NCI-H2029 (cell line): ENCODE measurements around the gene GPANK1.
A peak's percentile ranks its signal among the peaks of the same experiment; 100 is the strongest.
"Not testable (repeated sequence)": the region's sequence is repeated elsewhere in the genome, so short reads cannot be mapped to it uniquely, and the experiment has no call there.

ENCODE experiments used
- DNase-seq: peaks from one replicate; lab custom pipeline; 2025; lab: John Stamatoyannopoulos, UW

GPANK1 gene

DNA sequence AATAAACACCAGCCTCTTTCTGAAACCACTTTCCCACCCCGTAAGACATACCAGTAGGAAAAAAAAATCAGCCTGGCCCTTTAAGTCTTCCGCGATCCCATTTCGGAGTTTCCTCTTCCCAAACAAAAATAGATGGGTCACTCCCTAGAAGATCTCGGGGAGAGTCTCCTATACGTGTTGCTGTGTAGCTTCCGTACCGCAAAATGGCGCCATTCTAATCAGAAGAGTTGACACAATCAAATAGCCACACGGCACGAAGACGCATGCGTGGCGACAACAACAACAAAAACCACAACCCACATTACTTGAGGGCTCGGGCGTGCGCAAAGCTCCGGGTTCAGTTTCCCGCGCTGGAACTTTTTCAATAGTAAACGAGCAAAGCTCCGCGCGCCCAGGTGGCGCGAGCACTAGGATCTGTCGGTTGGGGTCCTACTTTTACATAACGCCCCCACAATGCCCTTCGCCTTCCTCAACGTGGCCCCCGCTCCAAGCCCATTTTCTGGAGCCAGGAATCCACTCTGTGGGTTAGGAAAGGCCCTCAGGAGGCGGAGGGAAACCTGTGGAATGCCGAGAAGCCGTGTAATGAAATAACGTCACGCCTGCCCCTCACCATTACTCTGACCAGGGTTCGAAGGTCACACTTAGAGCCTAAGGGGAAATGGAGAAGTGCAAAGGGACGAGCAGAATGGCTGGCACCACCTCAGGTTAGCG is at the start of gene GPANK1:
TSS of gene GPANK1 (minus strand) at position 208 of the 711 bp plus-strand sequence. CDS start 519 bp downstream, outside the sequence.
- peak; percentile 94 for DNase-seq

DNA sequence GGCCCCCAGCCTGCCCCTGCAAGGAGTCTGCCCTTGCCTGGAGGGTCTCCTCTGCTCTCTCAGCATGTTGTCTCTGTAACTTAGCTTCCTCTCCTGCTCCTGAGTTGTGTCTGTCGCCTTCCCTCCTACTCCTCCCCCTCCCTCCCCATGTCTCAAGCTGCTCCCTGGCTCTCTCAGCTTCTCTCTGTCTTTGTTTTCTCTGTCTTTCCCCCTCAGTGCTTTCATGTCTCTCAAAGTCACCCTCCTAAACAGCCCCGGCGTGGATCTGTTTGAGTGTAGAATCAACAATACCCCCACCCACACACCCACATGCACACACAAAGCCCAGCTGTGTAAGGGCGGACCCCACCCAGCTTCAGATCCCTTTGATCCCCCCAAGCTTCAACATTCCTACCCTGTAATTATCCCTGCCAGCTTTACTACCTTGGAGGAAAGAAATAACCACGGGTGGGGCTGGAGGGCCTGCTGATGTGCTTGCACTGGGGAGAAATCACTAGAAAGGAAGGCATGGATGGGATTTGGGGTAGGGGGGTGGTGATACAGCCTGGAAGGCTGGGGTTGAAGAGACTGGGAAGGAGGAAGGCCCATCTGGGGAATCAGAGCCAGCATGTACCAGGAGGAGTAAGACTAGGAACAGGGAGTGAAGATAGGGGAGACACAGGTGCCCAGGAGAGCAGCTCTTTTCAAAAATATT is 49.3 kb upstream of the GPANK1 start:
- DNase-seq, result no peak

DNA sequence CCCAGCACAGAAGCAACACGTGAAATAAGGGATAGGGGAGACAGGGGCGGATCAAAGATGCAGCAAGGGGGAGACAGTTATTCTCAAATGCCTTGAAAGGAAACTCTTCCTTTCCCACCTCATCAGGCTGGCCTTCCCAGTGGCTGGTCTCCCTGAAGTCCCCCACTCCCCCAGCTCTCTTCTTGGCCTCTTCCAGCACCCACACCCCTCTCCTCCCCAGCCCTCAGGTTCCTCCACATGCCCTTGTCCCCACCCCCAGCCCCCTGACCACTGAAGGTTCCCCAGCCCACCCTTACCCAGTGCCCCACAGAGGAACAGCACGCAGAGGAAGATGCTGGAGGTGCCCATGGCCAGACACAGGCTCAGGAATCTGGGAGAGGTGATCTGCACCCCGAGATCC is 48.7 kb upstream of the GPANK1 start:
- no peak for DNase-seq

DNA sequence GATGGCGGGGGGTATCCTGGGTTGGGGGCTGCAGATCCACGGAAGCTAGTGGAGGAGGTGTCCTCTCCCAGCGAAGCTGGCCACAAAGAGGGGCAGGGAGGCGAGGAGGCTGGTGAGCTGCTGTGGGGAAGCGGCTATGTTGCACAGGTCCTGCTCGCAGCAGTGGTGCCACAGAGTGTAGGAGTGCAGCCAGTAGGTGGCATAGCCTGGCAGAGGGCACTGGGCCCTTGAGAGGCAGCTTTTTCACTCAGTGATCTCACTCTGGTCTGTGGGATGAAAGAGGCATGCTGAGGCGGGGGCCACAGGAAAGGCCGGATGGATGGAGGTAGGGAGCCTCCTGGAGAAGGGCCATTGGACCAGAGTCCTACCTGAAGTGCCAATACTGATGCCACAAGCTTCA is 47.5 kb upstream of the GPANK1 start:
- DNase-seq, result no peak

DNA sequence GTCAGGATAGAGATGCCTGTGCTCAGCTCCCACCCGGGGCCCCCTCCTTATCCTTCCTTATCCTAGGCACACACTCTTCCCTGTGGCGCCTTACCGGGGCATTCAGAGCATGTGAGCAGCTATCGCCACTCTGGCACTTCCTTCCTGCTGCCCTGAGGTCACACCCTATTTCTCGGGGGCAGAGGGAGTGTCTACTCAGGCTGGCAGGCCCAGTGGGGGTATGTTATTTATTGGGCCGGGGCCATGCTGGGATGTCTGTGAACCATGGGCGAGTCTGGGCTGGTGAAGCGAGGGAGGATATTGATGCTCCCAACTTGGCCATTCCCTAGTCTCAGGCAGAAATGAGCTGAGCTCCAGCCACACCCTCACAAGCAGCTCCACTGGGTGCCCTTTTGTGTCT is 46.4 kb upstream of the GPANK1 start:
- DNase-seq, result no peak

DNA sequence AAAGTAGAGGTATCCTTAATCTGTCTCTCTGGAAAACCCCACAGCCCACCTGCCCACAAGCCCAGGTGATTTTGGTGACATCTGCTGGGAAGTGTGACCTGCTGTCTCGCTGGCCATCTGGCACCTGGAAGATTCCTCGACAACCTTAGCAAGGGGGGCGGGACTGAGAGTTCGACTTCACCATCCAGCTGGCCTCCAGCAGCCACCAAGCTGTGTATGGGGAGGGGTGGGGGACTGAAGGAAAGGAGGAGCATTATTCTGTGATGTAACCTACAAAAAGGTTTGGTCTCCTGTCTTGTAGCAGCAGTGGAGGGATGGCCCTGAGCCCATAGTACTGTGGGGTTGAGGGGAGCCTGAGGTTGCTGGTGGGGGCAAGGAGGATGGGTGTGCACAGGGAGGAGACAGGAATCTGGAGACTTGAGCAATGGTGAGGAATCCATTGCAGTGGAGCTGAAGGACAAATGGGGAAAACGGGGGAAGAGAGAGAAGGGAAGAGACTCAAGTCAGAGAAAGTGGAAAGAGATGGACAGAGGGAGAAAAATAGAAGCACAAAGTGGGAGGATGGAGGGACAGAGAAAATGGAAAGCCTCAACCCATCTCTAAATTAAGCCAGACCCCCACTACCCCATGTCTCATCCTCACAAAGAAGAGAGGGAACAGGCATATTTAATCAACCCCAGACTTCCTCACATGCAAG is 45.9 kb upstream of the GPANK1 start:
- DNase-seq, result no peak

DNA sequence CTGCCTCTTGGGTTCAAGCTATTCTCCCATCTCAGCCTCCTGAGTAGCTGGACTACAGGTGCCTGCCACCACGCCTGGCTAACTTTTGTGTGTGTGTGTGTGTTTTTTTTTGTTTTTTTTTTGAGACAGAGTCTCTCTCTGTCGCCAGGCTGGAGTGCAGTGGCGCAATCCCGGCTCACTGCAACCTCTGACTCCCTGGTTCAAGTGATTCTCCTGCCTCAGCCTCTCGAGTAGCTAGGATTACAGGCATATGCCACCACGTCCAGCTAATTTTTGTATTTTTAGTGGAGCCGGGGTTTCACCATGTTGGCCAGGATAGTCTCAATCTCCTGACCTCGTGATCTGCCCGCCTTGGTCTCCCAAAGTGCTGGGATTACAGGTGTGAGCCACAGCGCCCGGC is 44.4 kb upstream of the GPANK1 start:
- not testable (repeated sequence) for DNase-seq

DNA sequence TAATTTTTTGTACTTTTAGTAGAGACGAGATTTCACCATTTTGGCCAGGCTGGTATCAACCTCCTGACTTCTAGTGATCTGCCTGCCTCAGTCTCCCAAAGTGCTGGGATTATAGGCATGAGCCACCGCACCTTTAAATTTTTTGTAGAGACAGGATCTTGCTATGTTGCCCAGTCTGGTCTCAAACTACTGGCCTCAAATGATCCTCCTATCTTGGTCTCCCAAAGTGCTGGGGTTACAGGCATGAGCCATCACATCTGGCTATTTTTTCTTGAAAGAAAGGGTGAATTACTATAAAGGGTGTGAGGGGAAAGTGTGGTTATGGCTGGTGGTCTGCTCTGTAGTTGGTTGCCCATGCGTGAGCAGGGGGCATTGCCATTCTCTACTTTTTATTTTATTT is 43.4 kb upstream of the GPANK1 start:
- no peak for DNase-seq

DNA sequence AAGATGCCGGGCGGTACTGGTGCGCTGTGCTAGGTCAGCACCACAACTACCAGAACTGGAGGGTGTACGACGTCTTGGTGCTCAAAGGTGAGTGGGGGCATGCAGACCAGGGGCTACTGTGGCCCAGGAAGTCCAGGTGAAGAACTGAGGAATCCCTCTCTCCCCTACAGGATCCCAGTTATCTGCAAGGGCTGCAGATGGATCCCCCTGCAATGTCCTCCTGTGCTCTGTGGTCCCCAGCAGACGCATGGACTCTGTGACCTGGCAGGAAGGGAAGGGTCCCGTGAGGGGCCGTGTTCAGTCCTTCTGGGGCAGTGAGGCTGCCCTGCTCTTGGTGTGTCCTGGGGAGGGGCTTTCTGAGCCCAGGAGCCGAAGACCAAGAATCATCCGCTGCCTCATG is 42.9 kb upstream of the GPANK1 start:
- DNase-seq, result no peak

DNA sequence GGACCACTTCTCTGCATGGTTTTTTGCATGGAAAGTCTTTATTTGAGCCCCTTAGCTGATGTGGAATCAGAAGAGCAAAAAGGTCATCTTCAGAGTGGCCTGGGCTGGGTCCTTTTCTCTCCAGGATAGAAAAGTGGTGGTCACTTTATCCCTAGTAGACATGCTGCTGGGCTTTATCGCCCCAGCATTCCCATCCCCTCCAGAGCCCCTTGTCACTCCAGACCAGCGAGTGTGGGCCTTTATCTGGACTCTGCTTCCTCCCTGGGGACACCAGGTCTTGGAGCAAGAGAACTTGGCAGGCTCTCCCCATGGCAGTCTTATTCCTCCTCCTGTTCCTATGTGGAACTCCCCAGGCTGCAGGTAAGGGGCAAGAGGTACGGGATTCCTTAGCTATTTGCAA is 41.8 kb upstream of the GPANK1 start, which contains the start of gene LY6G6F:
TSS of gene LY6G6F (plus strand) at position 268 of the 400 bp plus-strand sequence. CDS start at position 309, 41 bp downstream.
- no peak for DNase-seq

DNA sequence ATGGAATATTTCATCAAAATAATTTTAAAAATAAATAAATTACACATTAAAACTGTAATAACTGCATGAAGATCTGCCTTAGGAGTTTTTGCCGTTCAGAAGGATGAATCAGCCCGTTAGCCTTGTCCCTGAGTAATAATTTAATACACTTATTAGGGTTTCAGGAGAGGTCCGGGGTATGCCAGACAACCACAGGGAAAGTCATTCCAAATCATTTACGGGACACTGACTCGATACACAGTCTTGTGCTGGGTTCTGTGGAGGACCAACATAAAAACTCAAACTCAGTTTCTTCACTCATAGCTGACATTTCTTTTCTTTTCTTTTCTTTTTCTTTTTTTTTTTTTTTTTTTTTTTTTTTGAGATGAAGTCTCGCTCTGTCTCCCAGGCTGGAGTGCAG is 41.1 kb upstream of the GPANK1 start:
- no peak for DNase-seq

DNA sequence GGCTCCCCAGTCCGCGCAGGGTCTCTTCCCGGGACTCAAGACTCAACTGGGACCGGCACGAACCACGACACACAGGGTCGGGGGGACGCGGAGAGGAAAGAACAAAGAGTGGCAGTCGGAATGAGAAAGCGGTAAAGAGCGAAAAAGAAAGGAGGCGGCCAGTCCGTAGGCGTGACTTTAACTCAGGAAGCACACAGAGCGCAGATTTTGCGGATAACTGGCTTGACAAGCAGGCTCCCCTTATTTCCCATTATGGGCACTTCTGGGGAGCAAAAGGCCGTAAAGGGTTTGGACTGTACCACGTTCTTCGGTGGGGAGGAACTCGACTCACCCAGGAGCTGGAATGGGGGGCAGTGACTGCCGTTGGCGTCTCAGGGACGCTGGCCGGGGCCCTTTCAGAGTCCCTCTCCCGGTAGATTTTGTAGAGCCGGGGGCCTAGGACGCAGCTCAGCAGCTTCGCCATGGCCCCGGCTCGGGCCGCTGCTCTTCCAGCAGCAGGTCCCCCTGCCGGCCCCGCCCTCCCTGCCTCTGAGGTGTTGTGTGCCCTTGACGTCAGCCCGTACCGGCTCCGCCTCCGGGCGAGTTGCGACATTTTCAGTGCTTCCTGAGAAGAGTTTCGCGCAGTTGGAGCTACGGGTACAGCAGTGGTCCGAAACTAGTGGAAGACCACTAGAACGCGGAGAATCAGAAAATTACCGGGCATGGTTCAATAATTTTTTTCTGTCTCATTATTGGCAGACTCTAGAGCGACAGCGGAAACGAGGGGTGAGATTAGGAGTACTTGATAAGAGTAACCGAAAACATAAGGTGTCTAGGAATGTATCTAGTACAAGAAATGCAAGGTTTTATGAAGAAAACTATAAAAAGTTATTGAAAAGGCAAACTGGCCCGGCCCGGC is 38.3 kb upstream of the GPANK1 start, which contains the start of gene ABHD16A:
TSS of gene ABHD16A (minus strand) at position 506 of the 898 bp plus-strand sequence. CDS start at position 463, 43 bp downstream.
- DNase-seq, result peak; percentile 95

DNA sequence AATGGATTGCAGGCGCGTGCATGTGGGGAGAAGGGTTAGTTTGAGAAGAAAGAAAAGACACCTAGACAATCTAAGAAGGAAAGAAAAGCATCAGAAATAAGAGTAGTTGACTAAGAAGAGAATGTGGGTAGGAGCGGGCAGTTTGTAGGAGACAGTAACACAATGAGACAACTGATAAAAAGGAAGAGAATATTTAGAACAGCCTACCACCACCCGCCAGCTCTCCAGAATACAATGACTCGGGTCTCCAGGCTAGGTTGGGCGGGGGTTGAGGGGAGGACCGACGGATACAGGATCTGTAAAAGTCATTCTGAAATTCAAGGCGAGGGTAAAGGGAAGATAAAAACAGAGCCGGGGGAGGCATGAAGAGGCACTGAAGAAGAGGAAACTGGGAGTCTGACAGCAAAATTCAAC is 37.6 kb upstream of the GPANK1 start:
- DNase-seq, result no peak

DNA sequence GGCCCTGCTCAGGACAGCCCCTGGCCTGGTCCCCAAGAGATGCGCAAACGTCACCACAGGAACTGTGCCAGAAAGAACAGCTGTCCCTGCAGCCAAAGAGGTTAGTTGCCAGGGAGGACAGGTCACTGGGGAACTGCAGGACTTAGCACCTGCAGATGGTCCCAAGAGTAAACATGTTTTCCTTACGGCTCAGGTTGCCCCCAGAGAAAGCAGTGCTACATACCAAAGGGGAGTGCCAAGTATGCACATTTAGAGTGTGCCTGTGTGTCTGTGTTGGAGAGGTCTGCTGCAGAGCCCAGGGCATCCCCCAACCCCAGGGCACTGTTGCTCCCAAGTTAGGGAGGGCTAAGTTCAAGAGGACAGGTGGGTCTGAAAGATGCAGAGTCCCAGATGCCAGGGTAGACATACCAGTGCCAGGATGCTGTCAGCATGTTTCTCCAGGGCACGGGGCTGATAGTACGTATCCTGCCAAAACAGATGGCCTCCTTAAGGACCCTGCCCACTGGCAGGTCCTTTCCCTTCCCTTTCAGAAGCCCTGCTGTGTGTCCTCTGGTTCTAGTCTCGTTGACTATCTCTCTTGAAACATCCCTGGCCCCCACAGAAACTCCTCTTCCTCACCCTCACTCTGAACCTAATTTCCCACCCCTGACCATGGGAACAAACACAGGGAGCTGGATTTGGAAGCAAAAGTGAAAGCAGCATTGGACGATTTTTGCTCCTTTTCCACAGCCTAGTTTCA is 37.0 kb upstream of the GPANK1 start:
- peak; percentile 27 for DNase-seq

DNA sequence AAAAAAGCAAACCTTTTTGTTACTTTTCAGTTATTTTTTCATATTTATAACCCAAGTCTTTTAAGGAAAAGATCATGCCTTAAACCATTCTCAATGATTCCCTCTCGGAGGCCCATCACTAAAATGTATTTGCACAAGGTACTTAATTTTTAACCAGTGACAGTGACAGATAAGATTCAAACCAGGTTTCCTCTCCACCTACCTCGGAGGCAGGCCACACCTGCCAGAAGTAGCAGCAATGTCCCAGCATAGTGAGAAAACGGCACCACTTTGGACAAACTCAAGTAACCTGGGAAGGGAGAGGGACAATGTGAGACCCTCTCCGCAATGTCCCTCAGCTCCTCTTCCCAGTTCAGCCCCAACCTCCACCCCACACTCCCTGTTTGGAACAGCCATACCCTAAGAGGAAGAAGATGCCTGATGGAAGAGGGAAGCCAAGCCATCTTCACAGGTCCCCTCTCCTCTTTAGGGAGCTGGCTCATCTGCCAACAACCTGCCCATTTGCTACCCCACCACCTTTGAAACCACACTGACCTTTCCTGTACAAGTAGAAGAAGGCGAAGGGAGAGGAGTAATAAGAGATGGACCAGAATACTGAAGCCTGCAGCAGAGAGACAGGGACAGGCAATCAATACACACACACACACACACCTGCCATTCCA is 36.1 kb upstream of the GPANK1 start:
- no peak for DNase-seq

DNA sequence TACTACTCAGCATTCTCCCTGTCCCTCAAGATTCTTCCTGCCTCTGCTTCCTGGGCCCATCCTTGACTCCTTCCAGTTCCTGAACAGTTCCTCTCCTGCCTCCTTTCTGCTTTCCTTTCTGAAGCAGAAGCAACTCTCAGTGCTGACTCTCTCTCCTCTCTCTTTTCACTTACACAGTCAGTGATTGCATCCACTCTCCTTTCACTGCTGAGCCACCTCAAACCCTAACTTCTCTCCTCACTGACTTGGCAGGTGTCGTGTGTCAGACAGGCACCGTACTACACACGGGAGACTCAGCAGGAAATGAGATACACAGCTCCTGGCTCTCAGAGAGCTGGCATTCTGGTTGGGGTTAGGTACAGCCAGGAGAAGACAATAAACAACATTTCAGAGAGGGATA is 32.8 kb upstream of the GPANK1 start:
- DNase-seq, result peak; percentile 55

DNA sequence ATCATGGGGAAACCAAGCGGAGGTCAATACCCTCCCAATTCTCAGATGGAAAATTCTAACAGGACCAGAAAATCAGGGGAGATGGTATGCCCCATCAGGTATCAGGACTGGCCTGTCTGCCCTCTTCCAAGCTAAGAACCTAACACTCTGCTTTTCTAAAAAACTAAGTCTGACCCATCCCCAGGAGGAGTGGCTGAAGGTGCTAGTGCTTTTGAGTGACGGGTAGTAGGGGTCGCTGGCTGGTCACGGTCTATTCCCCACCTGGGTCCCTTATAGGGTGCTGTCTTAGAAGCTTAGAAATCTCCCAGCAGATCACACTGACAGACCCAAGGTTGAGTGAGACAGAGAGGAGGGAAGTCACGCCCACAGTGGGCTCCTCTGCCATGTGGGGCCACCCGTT is 28.7 kb upstream of the GPANK1 start:
- no peak for DNase-seq

DNA sequence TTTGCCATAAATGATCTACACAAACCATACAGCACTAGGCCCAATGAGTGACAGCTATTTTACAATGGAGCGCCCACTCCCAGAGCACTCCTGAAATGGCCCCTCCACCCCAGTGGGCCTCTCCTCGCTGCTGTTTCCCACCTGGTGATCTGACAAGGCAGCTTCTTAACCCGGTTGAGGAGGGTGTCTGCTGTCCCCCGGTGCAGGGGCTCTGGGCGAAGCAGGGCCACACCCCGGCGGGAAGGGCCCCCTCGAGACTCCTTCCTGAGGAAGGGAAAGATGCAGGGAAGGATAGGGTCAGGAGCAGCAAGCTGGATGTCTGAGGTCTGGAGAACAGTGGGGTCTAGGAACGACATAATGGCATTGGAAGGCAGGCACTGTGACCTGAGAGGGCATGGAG is 28.1 kb upstream of the GPANK1 start:
- DNase-seq, result no peak

DNA sequence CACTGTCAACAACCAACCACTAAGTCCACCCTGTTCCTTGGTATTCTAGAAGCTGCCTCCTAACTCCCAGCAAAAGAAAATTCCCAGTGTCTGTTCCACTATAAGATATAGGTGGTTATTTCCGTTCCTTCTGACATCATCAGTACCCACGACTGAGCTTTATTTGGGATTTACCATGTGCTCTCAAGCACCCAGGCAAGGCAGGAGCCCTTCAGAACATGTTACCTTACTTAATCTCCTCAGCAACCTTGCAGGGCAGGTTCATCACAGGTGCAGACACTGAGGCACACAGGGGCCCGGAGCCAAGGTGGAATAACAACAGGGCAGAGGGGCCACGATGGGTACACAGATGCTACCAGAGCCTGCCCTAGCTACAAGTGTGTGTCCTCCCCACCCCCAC is 27.6 kb upstream of the GPANK1 start:
- no peak for DNase-seq

DNA sequence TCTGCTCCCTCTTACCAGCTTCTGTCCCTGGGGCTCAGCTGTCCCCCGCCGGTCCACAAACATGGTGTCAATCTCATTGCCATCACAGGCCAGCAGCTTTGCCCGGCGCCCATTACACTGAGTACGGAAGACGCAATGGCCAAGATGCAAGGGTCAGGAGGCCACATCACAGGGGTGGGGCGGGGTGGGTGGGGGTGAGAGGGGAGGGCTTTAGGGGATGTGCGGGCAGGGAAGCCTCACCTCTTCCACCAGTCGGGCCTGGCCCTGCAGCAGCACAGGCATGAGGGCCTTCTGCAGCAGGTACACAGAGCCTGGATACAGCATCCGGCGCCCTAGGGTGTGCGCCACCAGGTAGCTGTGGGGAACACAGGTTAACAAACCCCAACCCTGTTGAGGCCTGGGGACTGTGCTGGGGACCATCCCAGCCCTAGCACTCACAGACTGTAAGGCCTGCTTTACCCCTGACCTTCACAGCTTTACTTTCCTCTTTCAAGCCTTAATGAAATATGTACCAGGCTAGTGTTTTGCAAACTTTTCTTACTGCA is 26.8 kb upstream of the GPANK1 start:
- DNase-seq, result no peak
